HEK293T (cell line): ENCODE measurements around the gene PLCB1.

Experiments used
- CTCF ChIA-PET: fragments of 350-600 bp; formaldehyde crosslinking; extraction: SDS; loops from one replicate; lab custom pipeline; 2021; ENCODE audit warnings: antibody characterized with exemption, inconsistent platforms; lab: Yijun Ruan, JAX
- POLR2A ChIA-PET: fragments of 350-600 bp; formaldehyde crosslinking; extraction: SDS; loops from one replicate; lab custom pipeline; 2020; ENCODE audit warnings: antibody characterized with exemption, inconsistent platforms; lab: Yijun Ruan, JAX
- DNase-seq: peaks from one replicate; pipeline ENCODE4 v3.0.0; 2012; ENCODE audit warnings: mixed read lengths; ENCODE audit errors: extremely low spot score
- ARNT ChIP-seq: fragments of 450-650 bp; IDR thresholded peaks from 2 replicates; pipeline ENCODE4 v1.6.1; 2017; ENCODE audit warnings: mild to moderate bottlenecking
- BHLHE40 ChIP-seq: fragments of 450-650 bp; IDR thresholded peaks from 2 replicates; pipeline ENCODE4 v1.6.1; 2016; ENCODE audit warnings: mild to moderate bottlenecking, moderate library complexity, borderline replicate concordance
- CTBP1 ChIP-seq: fragments of 450-650 bp; IDR thresholded peaks from 2 replicates; pipeline ENCODE4 v1.6.1; 2016; ENCODE audit warnings: borderline replicate concordance
- ELF4 ChIP-seq: fragments of 450-650 bp; IDR thresholded peaks from 2 replicates; pipeline ENCODE4 v1.6.1; 2017; ENCODE audit warnings: antibody characterized with exemption
- FOXA1 ChIP-seq: fragments of 450-650 bp; IDR thresholded peaks from 2 replicates; pipeline ENCODE4 v1.6.1; 2016; ENCODE audit warnings: mild to moderate bottlenecking
- FOXK2 ChIP-seq: fragments of 450-650 bp; IDR thresholded peaks from 2 replicates; pipeline ENCODE4 v1.6.1; 2016; ENCODE audit warnings: mild to moderate bottlenecking
- FOXM1 ChIP-seq: fragments of 450-650 bp; IDR thresholded peaks from 2 replicates; pipeline ENCODE4 v1.6.1; 2017; ENCODE audit warnings: mild to moderate bottlenecking, borderline replicate concordance
- HDGF ChIP-seq: fragments of 450-650 bp; IDR thresholded peaks from 2 replicates; pipeline ENCODE4 v1.6.1; 2017; ENCODE audit warnings: antibody characterized with exemption, borderline replicate concordance
- L3MBTL2 ChIP-seq: fragments of 450-650 bp; conservative IDR thresholded peaks from 2 replicates; pipeline ENCODE4 v1.6.1; 2016; ENCODE audit warnings: mild to moderate bottlenecking
- LEF1 ChIP-seq: fragments of 450-650 bp; IDR thresholded peaks from 2 replicates; pipeline ENCODE4 v1.6.1; 2017; ENCODE audit warnings: mild to moderate bottlenecking, borderline replicate concordance
- NFRKB ChIP-seq: fragments of 450-650 bp; IDR thresholded peaks from 2 replicates; pipeline ENCODE4 v1.6.1; 2016; ENCODE audit warnings: mild to moderate bottlenecking, moderate library complexity
- PKNOX1 ChIP-seq: fragments of 450-650 bp; IDR thresholded peaks from 2 replicates; pipeline ENCODE4 v1.6.1; 2016
- SP1 ChIP-seq: fragments of 450-650 bp; IDR thresholded peaks from 2 replicates; pipeline ENCODE4 v1.6.1; 2017
- SUZ12 ChIP-seq: fragments of 450-650 bp; IDR thresholded peaks from 2 replicates; pipeline ENCODE4 v1.6.1; 2016; ENCODE audit warnings: mild to moderate bottlenecking
- TARDBP ChIP-seq: fragments of 450-650 bp; IDR thresholded peaks from 2 replicates; pipeline ENCODE4 v1.6.1; 2016
- ZNF384 ChIP-seq: fragments of 450-650 bp; IDR thresholded peaks from 2 replicates; pipeline ENCODE4 v1.6.1; 2016

The PLCB1 gene

DNA sequence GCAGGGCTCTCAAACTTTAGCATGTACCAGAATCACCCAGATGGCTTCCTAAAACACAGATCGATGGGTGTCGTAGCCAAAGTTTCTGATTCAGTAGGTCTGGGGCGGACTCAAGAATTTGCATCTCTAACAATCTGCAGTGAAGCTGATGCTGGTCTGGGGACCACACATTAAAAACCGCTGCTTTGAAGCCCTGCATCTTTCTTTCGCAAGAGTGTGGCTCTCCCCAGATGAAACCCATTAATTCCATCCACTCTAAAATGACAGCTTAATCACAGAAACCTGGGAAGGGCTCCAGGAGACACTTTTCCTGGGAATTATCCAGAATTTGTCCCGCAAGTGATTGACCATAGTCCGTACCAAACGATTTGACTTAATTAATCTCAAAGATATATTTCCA lies 617.0 kb downstream of the PLCB1 start:
- ChIA-PET POLR2A (no interaction called here), CTCF (interaction anchor here (1.1 kb wide), 1 partner anchor 10 kb away, joined by 4 read pairs; no protein-coding TSS in a partner anchor)
- DNase-seq: no peak
- TF ChIP-seq FOXM1: no peak

- DNase-seq: no peak
- CTCF ChIA-PET: interaction anchor here (0.6 to 1.3 kb wide), 2 partner anchors 9 to 643 kb away, joined by 4 read pairs; no protein-coding TSS in a partner anchor
- no peak for TF ChIP-seq CTBP1
- TF ChIP-seq SP1: no peak
- TF ChIP-seq SUZ12: no peak
- no peak for TF ChIP-seq HDGF
- TF ChIP-seq L3MBTL2: no peak
- no peak for TF ChIP-seq TARDBP
- no peak for TF ChIP-seq FOXA1
- TF ChIP-seq PKNOX1: no peak
- no peak for TF ChIP-seq FOXK2
- no peak for TF ChIP-seq ELF4
- TF ChIP-seq BHLHE40: no peak
- no peak for TF ChIP-seq LEF1
- POLR2A ChIA-PET: no interaction called here
These were observed 617.9 kb downstream of the PLCB1 start for GRCh38 chr20:8749986-8750385.

- DNase-seq: no peak
- CTCF ChIA-PET: no interaction called here
- POLR2A ChIA-PET: no interaction called here
- TF ChIP-seq SUZ12: no peak
- TF ChIP-seq PKNOX1: no peak
- TF ChIP-seq FOXM1: no peak
- TF ChIP-seq BHLHE40: no peak
- no peak for TF ChIP-seq ELF4
- TF ChIP-seq L3MBTL2: no peak
- no peak for TF ChIP-seq LEF1
- TF ChIP-seq CTBP1: no peak
- TF ChIP-seq SP1: no peak
- no peak for TF ChIP-seq FOXK2
- no peak for TF ChIP-seq NFRKB
- TF ChIP-seq FOXA1: no peak
- no peak for TF ChIP-seq TARDBP
These were observed 623.5 kb downstream of the PLCB1 start for GRCh38 chr20:8755340-8756118.

GRCh38 chr20:8756410-8756809 lies 624.3 kb downstream of the PLCB1 start:
- ChIA-PET POLR2A (no interaction called here), CTCF (interaction anchor here (0.8 kb wide), 1 partner anchor 574 kb away, joined by 4 read pairs; no protein-coding TSS in a partner anchor)
- TF ChIP-seq SP1 (no peak), L3MBTL2 (no peak), TARDBP (no peak), FOXA1 (no peak), ARNT (no peak), PKNOX1 (no peak), FOXM1 (no peak), ZNF384 (no peak), SUZ12 (no peak), HDGF (no peak), ELF4 (no peak), CTBP1 (no peak), FOXK2 (no peak), BHLHE40 (no peak), NFRKB (no peak), LEF1 (no peak)
- no peak for DNase-seq

- POLR2A ChIA-PET: no interaction called here
- TF ChIP-seq ELF4 (no peak), L3MBTL2 (no peak), FOXK2 (no peak), ARNT (no peak), SP1 (no peak), BHLHE40 (no peak), FOXM1 (no peak), SUZ12 (no peak), LEF1 (no peak), CTBP1 (no peak), FOXA1 (no peak), NFRKB (no peak), ZNF384 (no peak), HDGF (no peak), PKNOX1 (no peak)
- no peak for DNase-seq
- CTCF ChIA-PET: interaction anchor here (0.8 kb wide), 2 partner anchors 574 to 636 kb away, joined by 3 to 4 read pairs; no protein-coding TSS in a partner anchor
These were observed 625.1 kb downstream of the PLCB1 start for GRCh38 chr20:8757146-8757545.
